HL-60 (cell line): ENCODE results near the gene TSPAN10.

Experiments used
- POLR2AphosphoS5 ChIP-seq: IDR thresholded peaks from 2 replicates; pipeline ENCODE4 v1.6.1; 2012; ENCODE audit warnings: low read depth
- TF ChIP-seq, protein P1 (sequence below): IDR thresholded peaks from one replicate; pipeline ENCODE4 v1.5.1; 2011; ENCODE audit warnings: low read length, control low read depth, inconsistent platforms; ENCODE audit not compliant: insufficient read depth
- TF ChIP-seq, protein P2 (sequence below): IDR thresholded peaks from 2 replicates; pipeline ENCODE4 v1.6.1; 2012; ENCODE audit warnings: low read depth; ENCODE audit not compliant: insufficient replicate concordance

DNA sequence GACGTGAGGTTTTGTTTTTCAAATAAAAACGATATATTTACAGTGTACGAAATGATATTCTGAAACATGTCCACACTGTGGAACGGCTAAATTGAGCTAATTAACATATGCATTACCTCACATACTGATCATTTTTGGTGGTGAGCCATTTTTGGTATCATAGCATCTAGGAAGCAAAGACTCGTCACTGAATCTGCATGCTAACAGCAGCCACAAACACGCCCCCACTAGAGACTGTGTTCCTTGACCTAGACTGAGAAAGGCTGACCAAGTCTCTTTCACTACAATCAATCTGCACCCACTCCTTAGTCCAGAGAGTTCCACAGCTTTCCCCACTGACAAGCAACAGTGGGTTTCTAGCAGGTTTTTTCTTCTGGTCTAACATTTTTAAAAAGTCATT, 29.6 kb upstream of the TSPAN10 start:
- TF ChIP-seq, protein P1, sequence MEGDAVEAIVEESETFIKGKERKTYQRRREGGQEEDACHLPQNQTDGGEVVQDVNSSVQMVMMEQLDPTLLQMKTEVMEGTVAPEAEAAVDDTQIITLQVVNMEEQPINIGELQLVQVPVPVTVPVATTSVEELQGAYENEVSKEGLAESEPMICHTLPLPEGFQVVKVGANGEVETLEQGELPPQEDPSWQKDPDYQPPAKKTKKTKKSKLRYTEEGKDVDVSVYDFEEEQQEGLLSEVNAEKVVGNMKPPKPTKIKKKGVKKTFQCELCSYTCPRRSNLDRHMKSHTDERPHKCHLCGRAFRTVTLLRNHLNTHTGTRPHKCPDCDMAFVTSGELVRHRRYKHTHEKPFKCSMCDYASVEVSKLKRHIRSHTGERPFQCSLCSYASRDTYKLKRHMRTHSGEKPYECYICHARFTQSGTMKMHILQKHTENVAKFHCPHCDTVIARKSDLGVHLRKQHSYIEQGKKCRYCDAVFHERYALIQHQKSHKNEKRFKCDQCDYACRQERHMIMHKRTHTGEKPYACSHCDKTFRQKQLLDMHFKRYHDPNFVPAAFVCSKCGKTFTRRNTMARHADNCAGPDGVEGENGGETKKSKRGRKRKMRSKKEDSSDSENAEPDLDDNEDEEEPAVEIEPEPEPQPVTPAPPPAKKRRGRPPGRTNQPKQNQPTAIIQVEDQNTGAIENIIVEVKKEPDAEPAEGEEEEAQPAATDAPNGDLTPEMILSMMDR = no peak
- TF ChIP-seq, protein P2, sequence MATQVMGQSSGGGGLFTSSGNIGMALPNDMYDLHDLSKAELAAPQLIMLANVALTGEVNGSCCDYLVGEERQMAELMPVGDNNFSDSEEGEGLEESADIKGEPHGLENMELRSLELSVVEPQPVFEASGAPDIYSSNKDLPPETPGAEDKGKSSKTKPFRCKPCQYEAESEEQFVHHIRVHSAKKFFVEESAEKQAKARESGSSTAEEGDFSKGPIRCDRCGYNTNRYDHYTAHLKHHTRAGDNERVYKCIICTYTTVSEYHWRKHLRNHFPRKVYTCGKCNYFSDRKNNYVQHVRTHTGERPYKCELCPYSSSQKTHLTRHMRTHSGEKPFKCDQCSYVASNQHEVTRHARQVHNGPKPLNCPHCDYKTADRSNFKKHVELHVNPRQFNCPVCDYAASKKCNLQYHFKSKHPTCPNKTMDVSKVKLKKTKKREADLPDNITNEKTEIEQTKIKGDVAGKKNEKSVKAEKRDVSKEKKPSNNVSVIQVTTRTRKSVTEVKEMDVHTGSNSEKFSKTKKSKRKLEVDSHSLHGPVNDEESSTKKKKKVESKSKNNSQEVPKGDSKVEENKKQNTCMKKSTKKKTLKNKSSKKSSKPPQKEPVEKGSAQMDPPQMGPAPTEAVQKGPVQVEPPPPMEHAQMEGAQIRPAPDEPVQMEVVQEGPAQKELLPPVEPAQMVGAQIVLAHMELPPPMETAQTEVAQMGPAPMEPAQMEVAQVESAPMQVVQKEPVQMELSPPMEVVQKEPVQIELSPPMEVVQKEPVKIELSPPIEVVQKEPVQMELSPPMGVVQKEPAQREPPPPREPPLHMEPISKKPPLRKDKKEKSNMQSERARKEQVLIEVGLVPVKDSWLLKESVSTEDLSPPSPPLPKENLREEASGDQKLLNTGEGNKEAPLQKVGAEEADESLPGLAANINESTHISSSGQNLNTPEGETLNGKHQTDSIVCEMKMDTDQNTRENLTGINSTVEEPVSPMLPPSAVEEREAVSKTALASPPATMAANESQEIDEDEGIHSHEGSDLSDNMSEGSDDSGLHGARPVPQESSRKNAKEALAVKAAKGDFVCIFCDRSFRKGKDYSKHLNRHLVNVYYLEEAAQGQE = no peak
- TF ChIP-seq POLR2AphosphoS5 = no peak
